ENCODE results near the gene MYBPC2.

GRCh38 chr19:50447053-50447452 lies 14.4 kb downstream of the MYBPC2 start:
- TF ChIP-seq POLR2AphosphoS5 (IDR thresholded peaks at IDR 0.05; ENCODE audit: borderline replicate concordance, low read depth, low read length) (no peak), EZH2 (IDR thresholded peaks at IDR 0.05) (no peak)

All from SK-N-MC (cell line).